CD4-positive, alpha-beta T cell treated with Interferon gamma for 1 hour (primary cell): ENCODE results near the gene DPEP2NB.
"Not testable (repeated sequence)": the region's sequence is repeated elsewhere in the genome, so short reads cannot be mapped to it uniquely, and the experiment has no call there.

Source experiments
- DNase-seq: peaks from one replicate; pipeline ENCODE4 v3.0.0-alpha.2; 2020

The DPEP2NB gene

GRCh38 chr16:68015681-68016080 is at the start of gene DPEP2NB:
Gene DPEP2NB (minus strand): TSS chr16:68015911. CDS start chr16:68015770, 141 bp downstream.
- no peak for DNase-seq

- DNase-seq = peak; percentile 72
Measured at GRCh38 chr16:68064791-68065365, 49.2 kb upstream of the DPEP2NB start.

- DNase-seq = peak; percentile 29
Measured at GRCh38 chr16:68062910-68063393, 47.2 kb upstream of the DPEP2NB start.

GRCh38 chr16:68061396-68061795 is 45.7 kb upstream of the DPEP2NB start:
- no peak for DNase-seq

GRCh38 chr16:68059804-68060203 is 44.1 kb upstream of the DPEP2NB start:
- no peak for DNase-seq

- no peak for DNase-seq
Measured at GRCh38 chr16:68055395-68055794, 39.7 kb upstream of the DPEP2NB start.

GRCh38 chr16:68049449-68049848 is 33.7 kb upstream of the DPEP2NB start:
- DNase-seq = no peak

GRCh38 chr16:68047987-68048386 is 32.3 kb upstream of the DPEP2NB start:
- no peak for DNase-seq

GRCh38 chr16:68046106-68046505 is 30.4 kb upstream of the DPEP2NB start:
- DNase-seq = no peak

- no peak for DNase-seq
Measured at GRCh38 chr16:68041783-68042182, 26.1 kb upstream of the DPEP2NB start.

GRCh38 chr16:68040506-68041288 is 25.0 kb upstream of the DPEP2NB start:
- DNase-seq = peak; percentile 87

- DNase-seq = no peak
Measured at GRCh38 chr16:68037841-68038597, 22.3 kb upstream of the DPEP2NB start.

- DNase-seq = no peak
Measured at GRCh38 chr16:68035227-68035626, 19.5 kb upstream of the DPEP2NB start.

- DNase-seq = no peak
Measured at GRCh38 chr16:68033101-68033500, 17.4 kb upstream of the DPEP2NB start.

- no peak for DNase-seq
Measured at GRCh38 chr16:68031951-68032350, 16.2 kb upstream of the DPEP2NB start.

GRCh38 chr16:68030108-68030507 is 14.4 kb upstream of the DPEP2NB start:
- not testable (repeated sequence) for DNase-seq

GRCh38 chr16:68028996-68029395 is 13.3 kb upstream of the DPEP2NB start:
- no peak for DNase-seq

GRCh38 chr16:68022728-68023537 is 7.2 kb upstream of the DPEP2NB start, which contains the start of the genes DDX28 and DUS2:
Gene DDX28 (minus strand): TSS chr16:68023232. CDS start chr16:68023202, 30 bp downstream.
Gene DUS2 (plus strand): TSS chr16:68023284. CDS start chr16:68038024, 14,740 bp downstream.
- peak; percentile 89 for DNase-seq

- no peak for DNase-seq
Measured at GRCh38 chr16:68022278-68022727, 6.6 kb upstream of the DPEP2NB start.

GRCh38 chr16:68021490-68021889 is 5.8 kb upstream of the DPEP2NB start:
- DNase-seq = no peak

GRCh38 chr16:68019167-68019680 is 3.5 kb upstream of the DPEP2NB start:
- DNase-seq = no peak

GRCh38 chr16:68013440-68013839 is 2.3 kb downstream of the DPEP2NB start:
- no peak for DNase-seq
